Stomach (tissue), 4 donors: ENCODE measurements around the gene CCDC180.

Experiments
- EP300 ChIP-seq: sonication (generic); formaldehyde crosslinking; IDR thresholded peaks from one replicate; pipeline ENCODE4 v1.6.1; 2017; ENCODE audit warnings: antibody characterized with exemption
- POLR2A ChIP-seq, 4 donors: fragments of 450-650 bp; IDR thresholded peaks; one replicate each; pipeline ENCODE4 v1.6.1; 2016; ENCODE audit warnings: antibody characterized with exemption in 4 of 4, control low read depth in 2 of 4, mild to moderate bottlenecking in 1 of 4, moderate library complexity in 1 of 4
- POLR2AphosphoS5 ChIP-seq, 3 donors: sonication (generic); formaldehyde crosslinking; IDR thresholded peaks; one replicate each; pipeline ENCODE4 v1.6.1; 2016; ENCODE audit warnings: antibody characterized with exemption in 3 of 3
- TF ChIP-seq, protein P1 (sequence below), 7 experiments: fragments of 450-650 bp in 4 of 7; fragments of 200-600 bp in 3 of 7; sonication (generic) in 3 of 7; IDR thresholded peaks; one replicate each; pipeline ENCODE4 v1.5.1; 2016 to 2019; ENCODE audit warnings: antibody characterized with exemption in 7 of 7, control low read depth in 2 of 7, mild to moderate bottlenecking in 1 of 7

DNA sequence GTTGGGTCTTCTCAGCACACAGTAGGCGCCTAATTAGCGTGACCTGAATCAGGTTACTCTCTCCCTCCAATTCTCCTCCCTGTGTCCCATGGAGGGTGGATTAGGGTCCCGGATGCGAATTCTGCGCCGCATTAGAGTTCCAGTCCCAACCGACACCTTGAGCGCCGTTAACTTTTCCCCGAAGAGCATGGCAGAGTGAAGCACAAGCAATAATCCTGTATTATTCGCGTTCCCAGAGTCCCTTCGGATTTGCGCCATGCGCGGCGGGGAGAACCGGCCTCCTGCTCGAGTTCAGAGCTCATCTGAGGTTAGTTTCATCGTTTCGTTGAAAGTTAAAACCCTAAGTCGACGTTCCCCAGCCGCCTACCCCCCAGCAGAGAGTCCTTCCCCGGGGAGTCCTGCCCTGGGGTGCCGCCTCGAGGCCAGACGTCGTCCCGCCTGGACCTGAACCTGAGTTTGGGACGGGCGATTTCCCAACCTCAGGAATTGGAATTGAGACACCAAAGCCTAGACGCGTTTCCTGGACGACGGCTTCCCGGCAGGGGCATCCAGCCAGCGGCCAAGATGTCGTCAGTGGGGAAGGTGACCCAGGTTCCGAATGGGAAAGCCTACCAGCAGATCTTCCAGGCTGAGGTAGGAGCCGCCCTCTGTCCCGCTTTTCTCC is at the start of gene CCDC180:
- TF ChIP-seq, protein P1, sequence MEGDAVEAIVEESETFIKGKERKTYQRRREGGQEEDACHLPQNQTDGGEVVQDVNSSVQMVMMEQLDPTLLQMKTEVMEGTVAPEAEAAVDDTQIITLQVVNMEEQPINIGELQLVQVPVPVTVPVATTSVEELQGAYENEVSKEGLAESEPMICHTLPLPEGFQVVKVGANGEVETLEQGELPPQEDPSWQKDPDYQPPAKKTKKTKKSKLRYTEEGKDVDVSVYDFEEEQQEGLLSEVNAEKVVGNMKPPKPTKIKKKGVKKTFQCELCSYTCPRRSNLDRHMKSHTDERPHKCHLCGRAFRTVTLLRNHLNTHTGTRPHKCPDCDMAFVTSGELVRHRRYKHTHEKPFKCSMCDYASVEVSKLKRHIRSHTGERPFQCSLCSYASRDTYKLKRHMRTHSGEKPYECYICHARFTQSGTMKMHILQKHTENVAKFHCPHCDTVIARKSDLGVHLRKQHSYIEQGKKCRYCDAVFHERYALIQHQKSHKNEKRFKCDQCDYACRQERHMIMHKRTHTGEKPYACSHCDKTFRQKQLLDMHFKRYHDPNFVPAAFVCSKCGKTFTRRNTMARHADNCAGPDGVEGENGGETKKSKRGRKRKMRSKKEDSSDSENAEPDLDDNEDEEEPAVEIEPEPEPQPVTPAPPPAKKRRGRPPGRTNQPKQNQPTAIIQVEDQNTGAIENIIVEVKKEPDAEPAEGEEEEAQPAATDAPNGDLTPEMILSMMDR (IDR thresholded peaks at IDR 0.05), result no peak
- no peak for TF ChIP-seq POLR2A (IDR thresholded peaks at IDR 0.05)
- TF ChIP-seq EP300, result no peak
- TF ChIP-seq POLR2AphosphoS5 (IDR thresholded peaks at IDR 0.05), result peak in 1 of 3 donors; percentile 31
